ENCODE results near the gene NME1.

The NME1 gene

DNA sequence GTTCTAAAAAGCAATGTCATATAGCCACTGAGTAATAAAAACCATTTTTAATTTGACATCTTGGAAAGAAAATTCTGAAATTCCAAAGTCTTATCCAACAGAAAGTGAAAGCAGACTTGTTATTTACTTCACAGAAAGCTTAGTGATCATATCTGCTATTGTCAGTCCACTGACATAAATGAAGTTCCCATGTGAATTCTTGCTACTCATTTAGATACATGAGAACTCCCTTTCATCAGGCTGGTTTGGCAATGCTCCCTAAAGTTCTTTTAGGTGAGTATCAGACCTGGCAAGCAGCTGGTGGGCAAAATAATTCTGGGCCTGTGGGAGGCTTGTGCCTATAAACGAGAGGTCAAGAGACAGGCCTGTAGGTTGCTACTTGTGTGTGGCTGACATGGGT, 36.3 kb downstream of the NME1 start:
- DNase-seq (ENCODE audit: low read depth) = no peak

GRCh38 chr17:51191895-51192294, 38.5 kb downstream of the NME1 start:
- no peak for DNase-seq (ENCODE audit: low read depth)

- DNase-seq (ENCODE audit: low read depth) = no peak
Observed at GRCh38 chr17:51197754-51198153, 44.4 kb downstream of the NME1 start.

DNA sequence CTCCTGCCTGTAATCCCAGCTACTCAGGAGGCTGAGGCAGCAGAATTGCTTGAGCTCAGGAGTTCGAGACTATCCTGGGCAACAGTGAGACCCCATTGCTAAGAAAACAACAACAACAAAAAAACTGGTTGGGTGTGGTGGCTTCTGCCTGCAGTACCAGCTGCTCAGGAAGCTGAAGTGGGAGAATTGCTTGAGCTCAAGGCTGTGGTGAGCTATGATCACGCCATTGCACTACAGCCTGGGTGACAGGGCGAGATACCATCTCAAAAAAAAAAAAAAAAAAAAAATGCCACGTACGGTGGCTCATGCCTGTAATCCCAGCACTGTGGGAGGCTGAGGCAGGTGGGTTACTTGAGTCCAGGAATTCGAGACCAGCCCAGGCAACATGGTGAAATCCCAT, 46.9 kb downstream of the NME1 start:
- no peak for DNase-seq (ENCODE audit: low read depth)

- DNase-seq (ENCODE audit: low read depth) = no peak
Observed at GRCh38 chr17:51200846-51201245, 47.5 kb downstream of the NME1 start.

DNA sequence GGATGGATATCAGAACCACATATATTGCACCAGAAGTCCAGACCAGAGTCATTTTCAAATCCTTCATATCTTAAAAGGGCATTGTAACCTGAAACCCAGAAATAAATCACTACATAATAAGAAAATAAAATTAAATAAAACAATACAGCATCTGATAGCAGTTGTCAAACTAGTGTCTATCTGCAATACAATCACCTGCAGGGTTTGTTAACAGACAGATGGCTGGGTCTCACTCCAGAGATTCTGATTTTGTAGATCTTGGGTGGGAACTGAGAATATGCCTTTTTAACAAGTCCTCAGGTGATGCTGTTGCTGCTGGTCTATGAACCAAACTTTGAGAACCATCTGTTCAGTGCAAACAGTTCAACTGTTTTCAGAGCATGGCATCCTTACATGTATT, 50.5 kb downstream of the NME1 start:
- no peak for DNase-seq (ENCODE audit: low read depth)

All from stimulated activated CD8-positive, alpha-beta memory T cell treated with anti-CD3 and anti-CD28 coated beads, Interleukin-12 subunit alpha, Interleukin-12 subunit beta, amount 100 ng/mL, for 1 hour (primary cell).